Measurements from ENCODE around the gene LRFN3.
A peak's percentile ranks its signal among the peaks of the same experiment; 100 is the strongest.
"Not testable (repeated sequence)": the region's sequence is repeated elsewhere in the genome, so short reads cannot be mapped to it uniquely, and the experiment has no call there.

LRFN3 gene

GRCh38 chr19:35939307-35940077 is 3.3 kb downstream of the LRFN3 start:
- no peak for DNase-seq (ENCODE audit: low spot score)

DNA sequence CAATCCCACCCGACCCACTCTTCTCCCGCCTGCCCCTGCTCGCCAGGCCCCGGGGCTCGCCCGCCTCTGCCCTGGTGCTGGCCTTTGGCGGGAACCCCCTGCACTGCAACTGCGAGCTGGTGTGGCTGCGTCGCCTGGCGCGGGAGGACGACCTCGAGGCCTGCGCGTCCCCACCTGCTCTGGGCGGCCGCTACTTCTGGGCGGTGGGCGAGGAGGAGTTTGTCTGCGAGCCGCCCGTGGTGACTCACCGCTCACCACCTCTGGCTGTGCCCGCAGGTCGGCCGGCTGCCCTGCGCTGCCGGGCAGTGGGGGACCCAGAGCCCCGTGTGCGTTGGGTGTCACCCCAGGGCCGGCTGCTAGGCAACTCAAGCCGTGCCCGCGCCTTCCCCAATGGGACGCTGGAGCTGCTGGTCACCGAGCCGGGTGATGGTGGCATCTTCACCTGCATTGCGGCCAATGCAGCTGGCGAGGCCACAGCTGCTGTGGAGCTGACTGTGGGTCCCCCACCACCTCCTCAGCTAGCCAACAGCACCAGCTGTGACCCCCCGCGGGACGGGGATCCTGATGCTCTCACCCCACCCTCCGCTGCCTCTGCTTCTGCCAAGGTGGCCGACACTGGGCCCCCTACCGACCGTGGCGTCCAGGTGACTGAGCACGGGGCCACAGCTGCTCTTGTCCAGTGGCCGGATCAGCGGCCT is 4.1 kb downstream of the LRFN3 start:
- no peak for DNase-seq (ENCODE audit: low spot score)

DNA sequence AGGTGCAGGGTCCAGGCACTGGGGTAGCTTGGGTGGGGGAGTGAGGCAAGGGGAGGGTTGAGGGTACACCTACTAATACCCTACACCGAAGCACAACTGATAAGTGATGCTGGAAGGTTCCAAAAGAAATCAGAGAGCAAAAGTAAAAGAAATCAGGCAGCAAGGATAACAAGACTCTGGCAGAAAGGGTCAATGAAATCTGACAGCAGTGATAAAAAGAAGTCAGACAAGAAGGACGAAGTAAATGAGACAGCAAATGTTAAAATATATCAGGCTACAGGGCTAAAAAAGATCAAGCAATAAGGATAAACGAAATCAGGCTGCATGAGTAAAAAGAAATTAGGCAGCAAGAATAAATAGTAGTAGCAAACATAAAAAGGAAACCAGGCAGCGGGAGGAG is 4.7 kb downstream of the LRFN3 start:
- no peak for DNase-seq (ENCODE audit: low spot score)

DNA sequence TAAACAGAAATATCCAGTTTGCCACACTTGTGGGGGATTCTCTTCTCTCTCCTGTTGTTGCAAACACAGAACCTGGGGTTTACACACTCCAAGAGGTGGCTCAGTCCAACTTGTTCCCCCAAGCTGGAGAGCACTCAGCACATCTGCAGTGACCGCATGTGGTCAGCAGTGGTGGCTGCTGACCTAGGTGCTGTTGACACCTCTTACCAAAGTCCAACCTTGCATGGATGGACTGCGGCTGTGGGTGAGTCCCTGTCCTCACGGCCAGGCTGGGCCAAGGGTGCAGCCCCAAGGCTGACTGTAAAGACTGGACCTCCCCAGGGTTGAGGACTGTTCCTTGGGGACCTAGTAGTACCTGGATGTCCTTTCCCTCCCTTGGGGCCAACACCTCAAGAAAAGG is 6.1 kb downstream of the LRFN3 start:
- no peak for DNase-seq (ENCODE audit: low spot score)

DNA sequence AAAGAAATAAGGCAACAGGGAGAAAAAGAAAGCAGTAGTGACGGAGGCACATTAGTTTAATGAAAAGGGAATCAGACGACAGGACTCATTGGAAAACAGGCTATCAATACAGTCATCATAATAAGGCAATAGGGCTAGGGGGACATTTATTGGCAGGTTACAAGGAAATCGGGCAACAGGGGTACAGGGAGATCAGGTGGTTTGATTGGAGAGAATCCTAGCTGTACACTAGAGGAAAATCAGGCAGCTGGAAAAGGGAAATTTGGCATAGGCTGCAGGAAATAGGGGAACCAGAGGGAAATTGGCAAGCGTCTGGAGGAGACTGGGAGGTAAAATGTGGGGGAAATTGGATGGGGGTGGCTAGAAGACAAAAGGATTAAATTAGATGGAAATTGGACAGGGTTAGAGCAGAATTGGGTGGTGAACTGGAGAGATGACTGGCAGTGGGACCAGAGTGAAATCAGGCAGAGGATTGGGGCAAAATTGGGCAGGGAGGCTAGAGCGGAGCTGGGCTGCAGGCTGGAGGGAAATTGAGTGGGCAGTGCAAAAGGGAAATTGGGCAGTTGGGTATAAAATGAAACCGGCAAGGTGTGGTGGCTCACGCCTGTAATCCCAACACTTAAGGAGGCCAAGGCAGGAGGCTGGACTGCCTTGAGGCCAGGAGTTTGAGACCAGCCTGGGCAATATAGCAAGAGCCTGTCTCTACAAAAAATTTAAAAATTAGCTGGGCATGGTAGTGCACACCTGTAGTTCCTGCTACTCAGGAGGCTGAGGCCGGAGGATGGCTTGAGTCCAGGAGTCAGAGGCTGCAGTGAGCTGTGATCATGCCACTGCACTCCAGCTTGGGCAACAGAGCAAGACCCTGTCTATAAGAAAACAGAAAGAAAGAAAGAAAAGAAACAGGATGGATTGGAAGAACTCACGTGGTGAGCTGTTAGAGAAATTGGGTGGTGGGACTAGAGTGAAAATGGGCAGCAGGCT is 7.4 kb downstream of the LRFN3 start:
- DNase-seq (ENCODE audit: low spot score): no peak

DNA sequence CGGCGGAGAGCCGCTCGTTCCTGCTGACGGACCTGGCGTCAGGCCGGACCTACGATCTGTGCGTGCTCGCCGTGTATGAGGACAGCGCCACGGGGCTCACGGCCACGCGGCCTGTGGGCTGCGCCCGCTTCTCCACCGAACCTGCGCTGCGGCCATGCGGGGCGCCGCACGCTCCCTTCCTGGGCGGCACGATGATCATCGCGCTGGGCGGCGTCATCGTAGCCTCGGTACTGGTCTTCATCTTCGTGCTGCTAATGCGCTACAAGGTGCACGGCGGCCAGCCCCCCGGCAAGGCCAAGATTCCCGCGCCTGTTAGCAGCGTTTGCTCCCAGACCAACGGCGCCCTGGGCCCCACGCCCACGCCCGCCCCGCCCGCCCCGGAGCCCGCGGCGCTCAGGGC is 8.4 kb downstream of the LRFN3 start:
- DNase-seq (ENCODE audit: low spot score): no peak

DNA sequence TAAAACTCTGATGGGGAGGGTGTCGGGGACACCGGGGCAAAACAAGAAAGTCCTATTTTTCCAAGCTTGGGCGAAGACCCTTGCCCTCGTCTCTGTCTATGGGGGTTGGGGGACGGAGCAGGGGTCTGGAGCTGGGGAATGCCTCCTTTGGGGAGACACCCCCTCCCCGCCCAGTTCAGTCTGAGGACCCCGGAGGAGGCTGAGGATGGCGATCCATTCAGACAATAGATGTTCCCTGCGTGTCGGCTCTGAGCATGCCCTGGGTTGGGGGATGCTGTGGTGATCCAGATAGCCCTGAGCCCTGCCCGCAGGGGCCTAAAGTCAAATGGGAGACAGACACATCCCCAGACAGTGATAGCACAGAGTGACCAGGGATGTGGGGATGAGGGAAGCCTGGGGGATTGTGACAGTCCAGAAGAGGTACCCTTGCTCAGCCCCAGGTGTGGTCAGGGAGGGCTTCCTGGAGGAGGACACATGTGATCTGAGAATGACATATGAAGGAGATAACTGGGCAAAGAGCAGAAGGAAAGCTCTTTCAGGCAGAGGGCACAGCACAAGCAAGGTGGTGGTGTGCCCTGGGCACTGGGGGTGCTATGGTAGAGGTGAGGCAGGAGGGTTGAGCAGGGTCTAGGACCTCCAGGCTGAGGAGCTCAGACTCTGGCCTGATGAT is 9.1 kb downstream of the LRFN3 start:
- no peak for DNase-seq (ENCODE audit: low spot score)

- DNase-seq (ENCODE audit: low spot score): no peak
Observed at GRCh38 chr19:35946203-35946602, 10.0 kb downstream of the LRFN3 start.

DNA sequence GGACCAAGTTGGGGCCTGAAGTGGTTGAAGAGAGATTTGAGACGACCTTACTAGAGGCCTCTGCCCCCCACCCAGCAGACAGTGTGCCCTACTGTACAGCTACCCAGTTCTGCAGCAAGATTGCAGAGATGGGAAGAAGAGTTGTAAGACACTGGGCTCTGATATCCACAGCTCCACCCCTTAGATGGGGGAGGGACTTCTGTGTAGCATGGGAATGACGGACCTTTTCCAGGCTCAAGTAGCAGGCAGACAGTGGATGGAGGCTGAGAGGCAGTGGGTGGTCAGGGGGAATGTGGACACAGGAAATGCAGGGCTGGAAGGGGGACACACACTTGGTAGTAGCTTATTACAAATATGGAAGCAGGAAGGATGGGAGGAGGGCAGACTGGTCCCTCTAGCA is 13.0 kb downstream of the LRFN3 start:
- no peak for DNase-seq (ENCODE audit: low spot score)

DNA sequence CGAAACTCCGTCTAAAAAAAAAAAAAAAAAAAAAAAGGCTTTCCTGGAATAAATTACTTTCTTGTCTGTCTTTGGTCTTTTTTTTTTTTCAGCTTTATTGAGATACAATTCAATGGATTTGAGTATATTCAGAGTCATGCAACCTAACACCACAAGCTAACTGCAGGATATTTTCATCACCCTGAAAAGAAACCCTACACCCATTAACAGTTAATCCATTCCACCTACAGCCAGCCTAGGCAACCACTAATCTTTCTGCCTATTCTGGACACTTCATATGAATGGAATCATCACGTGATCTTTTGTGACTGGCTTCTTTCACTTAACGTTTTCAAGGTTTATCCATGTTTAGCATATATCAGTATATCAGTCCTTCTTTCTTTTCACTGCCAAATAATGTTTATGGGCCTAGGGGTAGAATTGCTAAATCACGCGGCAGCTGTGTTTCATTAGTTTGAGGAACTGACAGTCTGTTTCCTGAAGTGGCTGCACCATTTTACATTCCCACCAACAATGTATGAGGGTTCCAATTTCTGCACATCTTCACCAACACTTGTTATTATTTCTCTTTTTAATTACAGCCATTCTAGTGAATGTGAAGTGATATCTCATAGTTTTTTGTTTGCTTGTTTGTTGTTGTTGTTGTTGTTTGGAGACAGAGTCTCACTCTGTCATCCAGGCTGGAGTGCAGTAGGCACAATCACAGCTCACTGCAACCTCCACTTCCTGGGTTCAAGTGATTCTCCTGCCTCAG is 19.9 kb downstream of the LRFN3 start:
- DNase-seq (ENCODE audit: low spot score): no peak

DNA sequence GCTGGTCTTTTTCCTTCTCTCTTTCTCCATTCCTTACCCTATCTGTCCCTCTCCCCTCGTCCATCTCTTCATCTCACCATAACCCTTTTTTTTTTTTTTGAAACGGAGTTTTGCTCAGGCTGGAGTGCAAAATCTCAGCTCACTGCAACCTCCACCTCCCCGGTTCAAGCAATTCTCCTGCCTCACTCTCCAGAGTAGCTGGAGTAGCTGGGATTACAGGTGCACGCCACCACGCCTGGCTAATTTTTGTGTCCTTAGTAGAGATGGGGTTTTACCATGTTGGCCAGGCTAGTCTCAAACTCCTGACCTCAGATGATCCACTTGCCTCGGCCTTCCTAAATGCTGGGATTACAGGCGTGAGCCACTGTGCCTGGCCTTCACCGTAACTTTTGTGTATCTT is 21.2 kb downstream of the LRFN3 start:
- not testable (repeated sequence) for DNase-seq (ENCODE audit: low spot score)

DNA sequence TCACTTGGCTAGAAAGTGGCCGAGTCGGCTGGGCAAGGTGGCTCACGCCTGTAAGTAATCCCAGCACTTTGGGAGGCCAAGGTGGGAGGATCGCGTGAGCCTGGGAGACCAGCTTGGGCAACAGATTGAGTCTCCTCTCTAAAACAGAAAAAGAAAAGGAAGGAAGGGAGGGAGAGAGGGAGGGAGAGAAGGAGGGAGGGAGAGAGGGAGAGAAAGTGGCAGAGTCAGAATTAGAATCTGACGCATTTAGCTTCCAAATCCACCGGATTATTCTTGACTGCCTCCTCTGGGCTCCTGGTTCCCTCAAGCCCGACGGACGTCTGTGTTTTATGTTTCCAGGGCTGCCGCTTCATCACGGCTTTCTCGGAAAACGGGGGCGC is 22.5 kb downstream of the LRFN3 start:
- no peak for DNase-seq (ENCODE audit: low spot score)

GRCh38 chr19:35959040-35959967 is 23.1 kb downstream of the LRFN3 start:
- peak; percentile 68 for DNase-seq (ENCODE audit: low spot score)

DNA sequence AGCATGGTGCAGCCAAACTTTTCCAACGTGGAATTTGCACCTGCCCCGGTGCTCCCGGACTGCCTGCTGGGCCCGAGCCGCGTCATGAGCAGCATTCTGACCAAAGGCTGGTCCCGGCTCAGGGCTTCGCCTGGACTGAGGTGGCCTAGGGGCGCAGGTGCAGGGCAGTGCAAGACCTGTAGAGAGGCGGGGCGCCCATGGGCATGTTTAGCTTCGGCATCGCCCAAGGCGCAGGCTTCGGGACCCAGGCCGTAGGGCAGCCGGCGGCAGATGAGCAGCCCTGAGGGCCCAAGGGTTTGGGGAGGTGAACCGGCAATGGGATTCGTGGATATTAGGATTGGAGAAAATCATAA is 23.8 kb downstream of the LRFN3 start:
- DNase-seq (ENCODE audit: low spot score): no peak

- no peak for DNase-seq (ENCODE audit: low spot score)
Observed at GRCh38 chr19:35960432-35960972, 24.3 kb downstream of the LRFN3 start.

GRCh38 chr19:35963514-35963913 is 27.3 kb downstream of the LRFN3 start:
- no peak for DNase-seq (ENCODE audit: low spot score)

DNA sequence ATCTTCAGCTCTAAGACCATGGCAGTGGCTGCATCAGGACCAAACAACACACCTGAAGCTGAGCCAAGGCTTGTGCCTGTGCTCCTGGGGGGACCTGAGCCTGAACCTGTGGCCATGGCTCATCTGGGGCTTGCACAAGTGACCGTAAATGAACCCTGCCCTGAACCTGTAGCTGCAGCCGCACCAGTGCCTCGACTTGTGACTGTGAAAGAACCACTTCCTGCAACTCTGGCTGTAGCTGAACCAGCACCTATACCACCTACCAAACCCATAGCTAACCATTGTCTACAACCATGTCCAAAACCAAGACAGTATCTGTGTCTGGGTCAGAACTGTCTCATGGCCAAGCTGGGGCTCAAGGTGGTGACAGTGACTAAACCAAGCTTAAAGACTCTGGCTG is 30.6 kb downstream of the LRFN3 start:
- DNase-seq (ENCODE audit: low spot score): no peak

DNA sequence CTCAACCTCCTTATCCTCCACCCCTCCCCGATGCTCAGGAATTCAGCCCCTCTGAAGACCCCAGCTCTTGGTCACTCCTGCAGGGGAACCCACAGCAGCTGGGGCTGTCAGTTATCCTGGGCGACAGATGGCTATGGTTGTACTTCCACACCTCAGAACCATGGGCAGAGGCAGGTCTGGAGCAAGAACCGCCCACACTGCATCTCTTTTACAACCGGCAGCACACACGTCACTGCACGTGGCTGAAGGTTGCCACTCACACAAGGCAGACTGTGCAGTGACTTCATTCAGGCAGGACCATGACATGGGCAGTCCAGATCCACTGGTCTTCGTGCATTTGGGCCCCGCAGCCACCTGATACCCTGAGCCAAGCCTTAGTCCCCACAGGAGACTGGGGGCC is 37.3 kb downstream of the LRFN3 start:
- DNase-seq (ENCODE audit: low spot score): no peak

- no peak for DNase-seq (ENCODE audit: low spot score)
Observed at GRCh38 chr19:35975608-35976214, 39.5 kb downstream of the LRFN3 start.

Measured in putamen (tissue), 1 donor.